Inflammatory macrophage treated with lipopolysaccharide for 1 hour (primary cell): ENCODE results near the gene ATP2B3.

ENCODE experiments used
- DNase-seq, 2 donors: peaks; one replicate each; pipeline ENCODE4 v3.0.0-alpha.2; 2020 to 2022

Gene ATP2B3

GRCh38 chrX:153623310-153624029 is 106.0 kb downstream of the ATP2B3 start:
- DNase-seq, result no peak

- no peak for DNase-seq
These were observed 107.0 kb downstream of the ATP2B3 start for GRCh38 chrX:153624196-153625091.

GRCh38 chrX:153625271-153626024 is 108.0 kb downstream of the ATP2B3 start:
- DNase-seq, result no peak

DNA sequence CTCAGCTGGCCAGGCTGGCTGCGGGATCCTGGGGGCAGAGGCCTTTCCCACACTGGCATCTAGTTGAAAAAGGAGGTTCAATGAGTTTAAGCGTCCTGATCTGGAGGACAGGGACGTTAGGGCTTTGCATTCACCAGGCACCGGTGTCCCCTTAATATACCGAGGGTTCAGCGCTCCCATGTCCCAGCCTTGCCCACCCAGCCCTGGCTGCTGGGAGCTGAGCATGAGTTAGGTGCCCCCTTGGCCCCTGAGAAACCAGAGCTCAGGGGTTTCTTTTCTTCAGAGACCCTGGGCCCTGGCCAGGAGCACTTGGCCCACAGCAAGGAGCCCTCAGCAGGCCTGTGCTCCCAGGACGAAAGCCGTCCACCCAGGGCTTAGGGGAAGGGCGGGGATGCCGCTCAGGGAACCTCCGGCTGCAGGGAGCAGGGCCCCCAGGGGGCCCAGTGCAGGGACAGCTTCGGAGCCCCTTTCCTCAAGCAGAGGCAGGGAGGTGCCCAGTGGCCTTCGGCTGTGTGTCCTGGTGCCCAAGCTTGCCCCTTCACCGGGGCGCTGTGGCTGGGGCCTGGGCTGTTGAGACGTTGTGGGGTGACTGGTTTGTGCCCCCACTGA is 108.7 kb downstream of the ATP2B3 start:
- DNase-seq, result no peak

- DNase-seq, result no peak
These were observed 109.6 kb downstream of the ATP2B3 start for GRCh38 chrX:153626863-153627674.

DNA sequence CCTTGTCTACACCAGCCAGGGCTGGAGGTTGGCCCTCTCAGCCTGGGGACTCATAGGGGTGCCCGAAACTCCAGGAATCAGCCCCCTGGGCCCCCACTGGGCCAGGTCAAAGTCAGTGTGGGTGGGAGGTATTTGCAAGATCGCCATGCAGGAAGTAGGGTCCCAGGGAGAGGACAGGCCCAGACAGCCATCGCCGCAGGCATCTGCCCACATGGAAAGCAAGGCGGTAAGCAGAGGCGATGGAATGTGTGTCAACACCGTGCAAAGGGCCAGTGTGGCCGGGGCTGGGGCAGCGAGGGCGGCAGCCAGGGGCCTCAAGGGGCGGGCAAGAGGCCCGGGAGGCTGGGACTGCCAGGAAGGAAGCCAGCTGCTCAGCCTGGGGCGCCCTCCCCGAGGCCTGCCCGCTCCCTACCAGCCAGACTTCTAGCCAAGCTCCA is 110.3 kb downstream of the ATP2B3 start:
- DNase-seq, result peak in 1 of 2 donors; percentile 5

DNA sequence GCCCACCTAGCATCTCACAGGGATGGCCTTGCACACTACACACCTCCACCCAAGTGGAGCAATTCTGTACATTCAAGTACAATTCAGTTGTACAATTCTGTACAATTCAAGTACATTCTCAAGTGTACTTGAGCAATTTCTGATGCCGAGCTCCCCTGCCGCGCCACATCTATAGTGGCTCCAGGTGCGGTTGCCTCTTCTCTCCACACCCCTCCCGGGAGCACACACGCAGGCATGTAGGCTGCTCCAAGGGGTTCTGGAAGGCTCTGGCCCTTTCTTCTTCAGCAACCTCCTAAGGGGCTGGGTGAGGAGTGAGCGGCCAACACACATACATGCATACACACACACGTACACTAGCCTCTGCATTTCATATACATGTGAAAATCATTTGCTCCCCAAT is 110.7 kb downstream of the ATP2B3 start:
- no peak for DNase-seq

- DNase-seq, result no peak
These were observed 111.2 kb downstream of the ATP2B3 start for GRCh38 chrX:153628665-153629064.

- DNase-seq, result no peak
These were observed 113.9 kb downstream of the ATP2B3 start for GRCh38 chrX:153631346-153631745.

DNA sequence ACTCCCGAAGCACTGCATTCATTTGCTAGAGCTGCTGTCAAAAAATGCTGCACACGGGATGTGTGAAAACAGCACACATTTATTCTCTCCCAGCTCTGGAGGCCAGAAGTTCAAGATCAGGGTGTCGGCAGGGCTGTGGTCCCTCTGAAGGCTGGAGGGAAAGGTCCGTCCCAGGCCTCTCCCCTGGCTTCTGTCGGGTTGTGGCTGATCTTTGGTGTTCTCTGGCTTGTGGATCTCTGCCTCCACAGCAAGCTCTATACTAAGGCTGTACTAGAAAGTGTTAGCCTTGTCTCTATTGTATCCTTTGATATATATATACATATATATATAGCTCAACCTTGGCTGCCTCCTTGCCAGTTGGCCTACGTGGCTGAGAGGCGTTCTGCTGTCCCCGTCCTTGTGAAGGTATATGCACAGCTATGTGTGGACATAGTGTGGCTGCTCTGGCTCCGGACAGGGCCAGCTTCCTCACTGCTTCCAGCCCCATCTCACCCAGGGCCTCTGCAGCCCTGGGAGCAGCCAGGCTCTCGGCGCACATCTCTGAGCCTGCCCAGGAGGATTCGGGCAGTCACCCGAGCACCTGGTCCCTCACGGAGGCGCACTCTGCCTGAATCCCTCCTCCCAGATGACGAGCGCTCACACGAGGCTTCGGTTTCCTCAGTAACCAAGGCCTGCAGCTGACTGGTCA is 114.6 kb downstream of the ATP2B3 start:
- no peak for DNase-seq
